Measurements from ENCODE around the gene BTBD2.

The BTBD2 gene

DNA sequence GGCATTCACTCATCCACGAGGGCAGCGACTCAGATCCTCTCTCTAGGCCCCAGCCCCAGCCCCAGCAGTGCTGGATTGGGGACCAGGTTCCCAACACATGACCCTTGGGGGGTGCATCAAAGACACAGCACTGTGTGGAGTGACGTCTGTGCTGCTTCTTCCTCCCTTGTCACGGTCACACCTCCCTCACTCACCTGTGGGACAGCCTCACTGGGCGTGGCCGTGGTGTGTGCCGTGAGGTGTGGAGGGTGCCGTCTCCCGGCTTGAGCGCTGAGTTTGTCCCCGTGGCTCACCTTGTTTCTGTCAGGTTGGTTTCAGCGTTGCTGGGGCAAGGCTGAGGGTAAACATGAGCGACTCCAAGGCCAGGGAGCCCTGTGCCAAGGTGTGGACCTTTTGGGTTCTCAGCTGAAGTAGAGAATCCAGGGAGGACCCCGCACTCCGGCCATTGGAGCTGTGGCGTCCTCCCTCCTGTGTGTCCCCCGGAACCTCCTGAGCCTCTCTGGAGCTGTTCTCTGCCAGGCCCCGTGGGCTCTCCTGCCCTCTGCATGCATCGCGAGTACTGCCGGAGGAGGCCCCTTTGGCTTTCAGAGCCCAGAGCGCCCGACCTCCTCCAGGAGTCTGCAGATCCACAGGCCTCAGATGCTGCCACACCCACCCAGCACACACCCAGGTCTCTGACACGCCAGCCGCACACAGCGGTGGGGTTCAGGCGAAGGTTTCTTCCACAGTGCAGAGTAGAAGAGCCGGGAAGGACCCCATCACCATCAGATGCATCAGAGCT, 40.9 kb downstream of the BTBD2 start:
- H3K27ac ChIP-seq: peak overlapping the region; percentile 64; the same call in 1 of the 2 replicates
- TF ChIP-seq, protein P1, sequence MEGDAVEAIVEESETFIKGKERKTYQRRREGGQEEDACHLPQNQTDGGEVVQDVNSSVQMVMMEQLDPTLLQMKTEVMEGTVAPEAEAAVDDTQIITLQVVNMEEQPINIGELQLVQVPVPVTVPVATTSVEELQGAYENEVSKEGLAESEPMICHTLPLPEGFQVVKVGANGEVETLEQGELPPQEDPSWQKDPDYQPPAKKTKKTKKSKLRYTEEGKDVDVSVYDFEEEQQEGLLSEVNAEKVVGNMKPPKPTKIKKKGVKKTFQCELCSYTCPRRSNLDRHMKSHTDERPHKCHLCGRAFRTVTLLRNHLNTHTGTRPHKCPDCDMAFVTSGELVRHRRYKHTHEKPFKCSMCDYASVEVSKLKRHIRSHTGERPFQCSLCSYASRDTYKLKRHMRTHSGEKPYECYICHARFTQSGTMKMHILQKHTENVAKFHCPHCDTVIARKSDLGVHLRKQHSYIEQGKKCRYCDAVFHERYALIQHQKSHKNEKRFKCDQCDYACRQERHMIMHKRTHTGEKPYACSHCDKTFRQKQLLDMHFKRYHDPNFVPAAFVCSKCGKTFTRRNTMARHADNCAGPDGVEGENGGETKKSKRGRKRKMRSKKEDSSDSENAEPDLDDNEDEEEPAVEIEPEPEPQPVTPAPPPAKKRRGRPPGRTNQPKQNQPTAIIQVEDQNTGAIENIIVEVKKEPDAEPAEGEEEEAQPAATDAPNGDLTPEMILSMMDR (conservative IDR thresholded peaks at IDR 0.05; ENCODE audit: low read depth): no peak
- no peak for DNase-seq (ENCODE audit: low spot score)
- ChIA-PET POLR2A (ENCODE audit: low non-redundant PET) (no interaction called here), CTCF (no interaction called here)

DNA sequence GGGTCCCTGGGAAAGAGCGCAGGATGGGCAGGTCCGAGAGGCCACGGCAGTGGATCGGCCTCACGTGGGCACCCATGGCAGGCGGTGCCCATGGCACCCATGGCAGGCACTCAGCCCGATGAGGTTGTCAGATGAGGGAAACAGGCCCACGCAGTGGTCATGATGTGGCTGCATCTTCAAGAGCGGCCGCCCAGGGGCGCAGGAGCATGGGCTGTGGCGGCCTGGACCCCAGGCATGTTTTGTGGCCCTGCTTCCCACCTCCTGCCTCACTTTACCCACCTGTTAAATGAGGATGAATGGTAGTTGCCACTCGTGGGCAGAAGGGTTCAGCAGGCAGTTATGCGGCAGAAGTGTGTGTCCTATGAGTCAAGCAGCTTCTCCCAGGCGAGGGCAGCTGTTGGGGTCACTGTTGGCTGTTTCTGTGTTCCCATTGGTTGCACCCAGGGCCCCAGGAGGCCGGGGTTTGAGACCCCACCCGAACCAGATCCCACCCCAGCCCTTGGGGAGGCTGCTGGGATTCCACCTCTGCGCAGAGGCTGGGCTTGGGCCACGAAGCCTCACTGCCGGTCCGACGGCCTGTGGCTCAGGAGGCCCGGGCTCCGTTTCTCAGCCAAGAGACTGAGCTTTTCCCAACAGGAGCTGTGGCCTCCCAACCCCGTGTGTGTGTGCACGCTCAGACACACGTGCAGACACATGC, 44.6 kb downstream of the BTBD2 start:
- CTCF ChIA-PET: interaction anchor here (0.6 kb wide), 1 partner anchor 99 kb away, joined by 3 read pairs; no protein-coding TSS in a partner anchor
- H3K27ac ChIP-seq: peak overlapping the region; percentile 79
- POLR2A ChIA-PET (ENCODE audit: low non-redundant PET): no interaction called here
- DNase-seq (ENCODE audit: low spot score): no peak
- TF ChIP-seq, protein P1 (conservative IDR thresholded peaks at IDR 0.05; ENCODE audit: low read depth): no peak

DNA sequence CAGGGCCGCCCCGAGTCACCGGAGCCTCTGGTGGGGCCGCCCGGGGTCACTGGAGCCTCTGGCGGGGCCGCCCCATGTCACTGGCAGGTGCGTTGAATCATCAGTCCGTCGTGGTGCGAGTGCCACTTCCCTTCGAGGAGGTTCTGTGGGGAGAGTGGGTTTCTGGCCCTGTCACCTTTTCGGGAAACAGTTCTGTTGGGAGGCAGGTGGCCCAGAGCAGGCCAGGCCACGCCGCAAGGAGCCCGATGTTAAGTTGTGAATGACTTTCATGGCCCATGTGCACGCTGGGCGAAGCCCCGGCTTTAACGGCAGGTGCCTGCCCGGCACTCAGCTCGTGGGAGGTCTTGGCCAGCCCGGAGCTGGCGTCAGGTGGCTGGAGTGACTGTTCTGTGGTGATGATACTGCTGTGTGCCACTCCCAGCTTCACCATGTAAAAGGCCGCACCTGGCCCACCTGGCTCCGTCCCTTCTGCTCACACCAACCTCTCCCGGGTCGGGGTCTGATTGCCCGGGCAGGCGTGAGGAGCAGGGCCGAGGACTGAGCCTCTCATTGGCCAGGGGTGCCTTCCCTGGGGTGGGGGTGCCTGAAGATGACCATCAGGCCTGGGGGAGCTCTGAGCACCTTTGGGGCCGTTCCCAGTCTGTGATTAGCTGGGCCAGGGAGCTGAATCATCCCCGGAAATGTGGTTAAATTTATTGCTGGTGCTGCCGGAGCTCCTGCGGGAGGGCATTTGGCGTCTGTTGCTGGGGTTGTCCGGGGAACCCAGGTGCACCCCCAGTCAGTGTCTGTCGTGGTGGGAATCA, 45.3 kb downstream of the BTBD2 start:
- DNase-seq (ENCODE audit: low spot score): peak; percentile 57
- POLR2A ChIA-PET (ENCODE audit: low non-redundant PET): no interaction called here
- CTCF ChIA-PET: interaction anchor here (0.6 kb wide), 1 partner anchor 100 kb away, joined by 3 read pairs; no protein-coding TSS in a partner anchor
- H3K27ac ChIP-seq: peak overlapping the region; percentile 79
- TF ChIP-seq, protein P1 (conservative IDR thresholded peaks at IDR 0.05; ENCODE audit: low read depth): no peak

DNA sequence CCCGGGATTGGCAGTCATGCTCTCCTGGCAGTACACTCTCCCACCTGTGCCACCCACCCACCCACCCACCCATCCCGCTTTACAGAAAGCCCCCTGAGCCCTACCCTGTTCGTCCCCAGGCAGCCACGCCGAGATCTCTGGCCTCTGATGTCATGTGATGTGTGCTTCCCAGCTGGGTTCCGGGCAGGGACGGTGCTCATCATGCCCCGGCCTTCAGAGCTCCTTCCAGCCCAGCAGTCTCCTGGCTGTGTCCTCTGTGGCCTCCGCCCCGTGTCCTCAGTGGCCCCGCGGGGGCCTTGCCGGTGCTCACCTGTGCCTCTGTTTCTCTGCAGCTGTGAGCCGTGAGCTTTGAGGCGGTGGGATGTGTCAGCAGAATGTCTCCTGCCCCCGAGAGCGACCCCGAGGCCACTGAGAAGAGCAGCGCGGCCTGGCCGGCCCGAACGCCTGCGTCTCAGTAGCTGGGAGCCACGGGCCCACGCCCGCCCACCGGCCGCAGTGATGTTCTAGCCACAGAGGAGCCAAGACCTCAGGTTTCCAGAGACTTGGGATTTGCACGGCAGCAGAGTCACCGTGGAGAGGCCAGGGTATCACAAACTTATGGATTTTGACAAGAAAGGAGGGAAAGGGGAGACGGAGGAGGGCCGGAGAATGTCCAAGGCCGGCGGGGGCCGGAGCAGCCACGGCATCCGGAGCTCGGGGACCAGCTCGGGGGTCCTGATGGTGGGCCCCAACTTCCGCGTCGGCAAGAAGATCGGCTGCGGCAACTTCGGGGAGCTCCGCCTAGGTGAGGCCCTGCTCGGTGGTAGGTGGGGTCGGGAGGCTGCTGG, 46.1 kb downstream of the BTBD2 start:
- no peak for DNase-seq (ENCODE audit: low spot score)
- CTCF ChIA-PET: no interaction called here
- H3K27ac ChIP-seq: peak overlapping the region; percentile 79
- TF ChIP-seq, protein P1 (conservative IDR thresholded peaks at IDR 0.05; ENCODE audit: low read depth): no peak
- POLR2A ChIA-PET (ENCODE audit: low non-redundant PET): no interaction called here

DNA sequence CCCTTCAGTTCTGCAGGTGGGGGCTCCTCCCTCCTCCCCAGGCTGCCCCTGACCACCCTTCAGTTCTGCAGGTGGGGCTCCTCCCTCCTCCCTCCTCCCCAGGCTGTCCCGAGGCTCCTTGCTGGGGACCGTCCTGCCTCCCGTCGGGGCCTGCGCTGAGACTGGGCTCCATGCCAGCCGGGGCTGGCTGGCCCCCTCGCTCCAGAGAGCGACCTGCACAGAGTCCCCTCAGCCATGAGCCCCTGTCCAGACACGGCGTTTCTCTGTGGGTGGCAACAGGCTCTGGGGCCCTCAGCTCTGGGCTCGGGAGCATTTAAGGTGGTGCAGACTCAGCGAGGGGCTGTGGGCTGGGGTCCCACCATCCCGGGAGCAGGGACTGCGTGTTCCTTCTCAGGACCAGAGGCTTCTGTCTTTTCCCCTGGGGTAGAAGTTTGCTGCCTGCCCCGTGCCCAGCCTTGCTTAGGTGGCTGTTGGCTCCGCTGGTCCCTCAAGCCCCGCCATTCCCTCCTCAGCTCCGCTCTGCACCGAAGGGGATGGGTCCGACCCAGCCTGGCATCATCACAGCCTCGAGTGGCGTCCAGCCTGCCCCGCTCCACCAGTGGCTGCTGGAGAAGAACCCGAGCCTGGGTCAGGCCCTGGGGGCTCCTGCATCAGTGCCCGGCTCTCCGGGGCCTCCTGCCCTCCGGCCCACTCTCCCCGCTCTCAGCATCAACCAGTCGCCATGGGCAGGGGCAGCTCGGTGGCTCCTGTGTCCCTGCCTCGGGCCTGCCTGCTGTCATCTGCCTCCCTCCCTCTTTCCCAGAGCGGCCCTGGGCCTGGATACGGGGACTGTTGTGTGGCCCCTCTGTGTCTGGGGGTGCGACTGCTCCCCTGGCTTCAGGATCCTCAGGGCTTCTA, 47.0 kb downstream of the BTBD2 start:
- ChIA-PET CTCF (no interaction called here), POLR2A (ENCODE audit: low non-redundant PET) (no interaction called here)
- H3K27ac ChIP-seq: peak overlapping the region; percentile 79
- TF ChIP-seq, protein P1 (conservative IDR thresholded peaks at IDR 0.05; ENCODE audit: low read depth): no peak
- DNase-seq (ENCODE audit: low spot score): no peak

Measured in RWPE1 (cell line).